Measurements from ENCODE around the gene CUBN. TPM values are rescaled to one million over a fixed set of nuclear protein-coding genes. Genes with fewer than 3 reads are reported as not detected.

CUBN gene
- total and polyA plus RNA-seq, 2 of the 13 experiments (the other 11 are each of a cell fraction or from before 2014, with no cell fraction given) = 0.27 to 0.32 TPM

DNA sequence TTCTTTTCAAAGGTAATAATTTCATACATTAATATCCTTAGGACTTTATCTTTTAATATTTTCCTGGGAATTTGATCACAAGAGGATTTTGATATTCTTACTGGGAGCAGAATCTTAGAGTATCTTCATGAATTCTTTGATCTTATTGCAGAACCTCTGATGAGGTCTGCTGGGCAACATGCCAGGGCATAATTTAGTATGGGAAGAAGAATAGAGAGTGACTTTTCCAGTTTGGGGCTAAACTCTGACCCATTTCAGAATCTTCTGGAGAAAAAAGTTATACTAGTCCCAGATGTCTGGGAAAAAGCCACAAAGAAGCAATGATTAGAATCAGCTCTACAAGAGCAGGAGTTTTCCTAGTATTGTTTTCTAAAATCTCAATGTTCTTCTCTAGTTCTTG lies 284.4 kb downstream of the CUBN start (continued):
- no peak for TF ChIP-seq POLR2G (IDR thresholded peaks at IDR 0.05; ENCODE audit: low read depth, low read length)

DNA sequence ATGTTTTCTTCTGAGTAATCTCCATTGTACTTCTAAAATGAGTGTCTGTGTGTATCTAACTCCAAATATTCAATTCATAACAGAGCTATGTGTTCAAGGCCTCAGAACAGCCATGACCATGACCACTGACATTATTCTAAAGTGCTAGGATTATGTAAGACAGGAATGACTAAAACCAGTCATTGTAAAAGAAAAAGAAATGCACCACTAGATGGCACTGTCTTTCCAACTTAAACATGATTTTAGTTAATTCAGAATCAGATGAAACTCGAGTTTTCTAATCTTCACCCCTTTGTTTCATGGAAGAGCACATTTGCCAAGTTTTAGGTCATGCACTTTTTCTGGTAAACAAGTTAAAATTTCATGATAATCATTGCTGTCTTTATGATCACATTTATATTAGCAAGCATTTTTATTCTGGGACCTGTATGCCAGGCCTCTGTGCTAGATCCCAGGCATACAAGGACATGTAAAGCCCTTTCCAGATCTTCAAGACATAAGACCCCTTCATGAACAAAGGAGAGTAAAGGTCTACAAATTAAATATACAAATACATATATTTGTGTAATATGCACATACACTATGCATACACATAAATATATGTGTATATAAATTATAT lies 286.2 kb downstream of the CUBN start:
- H3K27ac ChIP-seq (ENCODE audit: extremely low read length, insufficient read depth, low read length) = no peak overlapping the region
- DNase-seq (ENCODE audit: low spot score) = peak; percentile 64
- H3K79me2 ChIP-seq (ENCODE audit: insufficient read depth, low read length) = no peaks in the 10 kb centered on the region
- ATAC-seq = peak; percentile 74
- BruUV-seq (replicated peaks) = no TSS peak
- in situ Hi-C loops (cut with HindIII; ENCODE audit: extremely low pct_ligation_motif_present, low pct_unique_long_range_greater_than_20kb) (loop anchor here (25.0 kb wide), 1 partner anchor 594 kb away; no protein-coding TSS in a partner anchor), intact Hi-C loops (cut with micrococcal nuclease; ENCODE audit: unreplicated experiment) (loop anchor here (1.0 kb wide), 2 partner anchors 414 to 587 kb away; no protein-coding TSS in a partner anchor)
- no peaks in the 10 kb centered on the region for H3K9me3 ChIP-seq (ENCODE audit: low read length)
- CTCF ChIA-PET (ENCODE audit: low intra/inter-chr PET ratio, low total read pairs) = interaction anchor here (1.1 to 2.5 kb wide), 4 partner anchors 388 to 588 kb away, joined by 3 to 30 read pairs (median 6); no protein-coding TSS in a partner anchor
- TF ChIP-seq, protein P1, sequence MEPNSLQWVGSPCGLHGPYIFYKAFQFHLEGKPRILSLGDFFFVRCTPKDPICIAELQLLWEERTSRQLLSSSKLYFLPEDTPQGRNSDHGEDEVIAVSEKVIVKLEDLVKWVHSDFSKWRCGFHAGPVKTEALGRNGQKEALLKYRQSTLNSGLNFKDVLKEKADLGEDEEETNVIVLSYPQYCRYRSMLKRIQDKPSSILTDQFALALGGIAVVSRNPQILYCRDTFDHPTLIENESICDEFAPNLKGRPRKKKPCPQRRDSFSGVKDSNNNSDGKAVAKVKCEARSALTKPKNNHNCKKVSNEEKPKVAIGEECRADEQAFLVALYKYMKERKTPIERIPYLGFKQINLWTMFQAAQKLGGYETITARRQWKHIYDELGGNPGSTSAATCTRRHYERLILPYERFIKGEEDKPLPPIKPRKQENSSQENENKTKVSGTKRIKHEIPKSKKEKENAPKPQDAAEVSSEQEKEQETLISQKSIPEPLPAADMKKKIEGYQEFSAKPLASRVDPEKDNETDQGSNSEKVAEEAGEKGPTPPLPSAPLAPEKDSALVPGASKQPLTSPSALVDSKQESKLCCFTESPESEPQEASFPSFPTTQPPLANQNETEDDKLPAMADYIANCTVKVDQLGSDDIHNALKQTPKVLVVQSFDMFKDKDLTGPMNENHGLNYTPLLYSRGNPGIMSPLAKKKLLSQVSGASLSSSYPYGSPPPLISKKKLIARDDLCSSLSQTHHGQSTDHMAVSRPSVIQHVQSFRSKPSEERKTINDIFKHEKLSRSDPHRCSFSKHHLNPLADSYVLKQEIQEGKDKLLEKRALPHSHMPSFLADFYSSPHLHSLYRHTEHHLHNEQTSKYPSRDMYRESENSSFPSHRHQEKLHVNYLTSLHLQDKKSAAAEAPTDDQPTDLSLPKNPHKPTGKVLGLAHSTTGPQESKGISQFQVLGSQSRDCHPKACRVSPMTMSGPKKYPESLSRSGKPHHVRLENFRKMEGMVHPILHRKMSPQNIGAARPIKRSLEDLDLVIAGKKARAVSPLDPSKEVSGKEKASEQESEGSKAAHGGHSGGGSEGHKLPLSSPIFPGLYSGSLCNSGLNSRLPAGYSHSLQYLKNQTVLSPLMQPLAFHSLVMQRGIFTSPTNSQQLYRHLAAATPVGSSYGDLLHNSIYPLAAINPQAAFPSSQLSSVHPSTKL (CRISPR knock-in tag; IDR thresholded peaks at IDR 0.05) = peak; percentile 20; the same call in 1 of the 2 replicates
- TF ChIP-seq, protein P2, sequence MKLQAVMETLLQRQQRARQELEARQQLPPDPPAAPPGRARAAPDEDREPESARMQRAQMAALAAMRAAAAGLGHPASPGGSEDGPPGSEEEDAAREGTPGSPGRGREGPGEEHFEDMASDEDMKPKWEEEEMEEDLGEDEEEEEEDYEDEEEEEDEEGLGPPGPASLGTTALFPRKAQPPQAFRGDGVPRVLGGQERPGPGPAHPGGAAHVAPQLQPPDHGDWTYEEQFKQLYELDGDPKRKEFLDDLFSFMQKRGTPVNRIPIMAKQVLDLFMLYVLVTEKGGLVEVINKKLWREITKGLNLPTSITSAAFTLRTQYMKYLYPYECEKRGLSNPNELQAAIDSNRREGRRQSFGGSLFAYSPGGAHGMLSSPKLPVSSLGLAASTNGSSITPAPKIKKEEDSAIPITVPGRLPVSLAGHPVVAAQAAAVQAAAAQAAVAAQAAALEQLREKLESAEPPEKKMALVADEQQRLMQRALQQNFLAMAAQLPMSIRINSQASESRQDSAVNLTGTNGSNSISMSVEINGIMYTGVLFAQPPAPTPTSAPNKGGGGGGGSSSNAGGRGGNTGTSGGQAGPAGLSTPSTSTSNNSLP (IDR thresholded peaks at IDR 0.05; ENCODE audit: low read depth, low read length) = 0 out of 2 replicates have a peak, but pooled peaks have one; percentile 11
- TF ChIP-seq, protein P3, sequence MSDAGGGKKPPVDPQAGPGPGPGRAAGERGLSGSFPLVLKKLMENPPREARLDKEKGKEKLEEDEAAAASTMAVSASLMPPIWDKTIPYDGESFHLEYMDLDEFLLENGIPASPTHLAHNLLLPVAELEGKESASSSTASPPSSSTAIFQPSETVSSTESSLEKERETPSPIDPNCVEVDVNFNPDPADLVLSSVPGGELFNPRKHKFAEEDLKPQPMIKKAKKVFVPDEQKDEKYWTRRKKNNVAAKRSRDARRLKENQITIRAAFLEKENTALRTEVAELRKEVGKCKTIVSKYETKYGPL (CRISPR knock-in tag; IDR thresholded peaks at IDR 0.05) = peak; percentile 46; the same call in 1 of the 2 replicates
- TF ChIP-seq ATF7-NPFF (CRISPR knock-in tag; IDR thresholded peaks at IDR 0.05; ENCODE audit: low read depth) (no peak), CEBPG (CRISPR knock-in tag; IDR thresholded peaks at IDR 0.05) (peak; percentile 24; the same call in 1 of the 2 replicates), ZKSCAN1 (IDR thresholded peaks at IDR 0.05; ENCODE audit: low read length) (no peak), RXRB (CRISPR knock-in tag; IDR thresholded peaks at IDR 0.05; ENCODE audit: borderline replicate concordance) (peak; percentile 20; the same call in 1 of the 2 replicates), SMC3 (IDR thresholded peaks at IDR 0.05; ENCODE audit: low read length) (peak; percentile 67), ZNF124 (CRISPR knock-in tag; IDR thresholded peaks at IDR 0.05) (no peak), THAP11 (CRISPR knock-in tag; IDR thresholded peaks at IDR 0.05) (0 out of 2 replicates have a peak, but pooled peaks have one; percentile 19), ZNF567 (CRISPR knock-in tag; IDR thresholded peaks at IDR 0.05; ENCODE audit: borderline replicate concordance) (no peak), FOXO1 (CRISPR knock-in tag; IDR thresholded peaks at IDR 0.05) (no peak), STAG1 (CRISPR knock-in tag; IDR thresholded peaks at IDR 0.05) (peak; percentile 75)
- TF ChIP-seq, protein P4, sequence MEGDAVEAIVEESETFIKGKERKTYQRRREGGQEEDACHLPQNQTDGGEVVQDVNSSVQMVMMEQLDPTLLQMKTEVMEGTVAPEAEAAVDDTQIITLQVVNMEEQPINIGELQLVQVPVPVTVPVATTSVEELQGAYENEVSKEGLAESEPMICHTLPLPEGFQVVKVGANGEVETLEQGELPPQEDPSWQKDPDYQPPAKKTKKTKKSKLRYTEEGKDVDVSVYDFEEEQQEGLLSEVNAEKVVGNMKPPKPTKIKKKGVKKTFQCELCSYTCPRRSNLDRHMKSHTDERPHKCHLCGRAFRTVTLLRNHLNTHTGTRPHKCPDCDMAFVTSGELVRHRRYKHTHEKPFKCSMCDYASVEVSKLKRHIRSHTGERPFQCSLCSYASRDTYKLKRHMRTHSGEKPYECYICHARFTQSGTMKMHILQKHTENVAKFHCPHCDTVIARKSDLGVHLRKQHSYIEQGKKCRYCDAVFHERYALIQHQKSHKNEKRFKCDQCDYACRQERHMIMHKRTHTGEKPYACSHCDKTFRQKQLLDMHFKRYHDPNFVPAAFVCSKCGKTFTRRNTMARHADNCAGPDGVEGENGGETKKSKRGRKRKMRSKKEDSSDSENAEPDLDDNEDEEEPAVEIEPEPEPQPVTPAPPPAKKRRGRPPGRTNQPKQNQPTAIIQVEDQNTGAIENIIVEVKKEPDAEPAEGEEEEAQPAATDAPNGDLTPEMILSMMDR (CRISPR knock-in tag; IDR thresholded peaks at IDR 0.05) = peak; percentile 66
- POLR2A ChIA-PET = no interaction called here
- no peak overlapping the region for H3K9ac ChIP-seq (ENCODE audit: insufficient read depth, low read depth, low read length)
- no peaks in the 10 kb centered on the region for H4K20me1 ChIP-seq (ENCODE audit: insufficient read depth, low read length)
- H3K4me1 ChIP-seq (ENCODE audit: insufficient read depth, low read length) = no peaks in the 10 kb centered on the region
- WGBS (ENCODE audit: low lambda C conversion rate) = 0% methylated on average over 1 of the region's 1 CpG
- no peak overlapping the region for H3K4me2 ChIP-seq (ENCODE audit: low read depth, low read length)
- H3K36me3 ChIP-seq (replicated peaks in 1 of 2; ENCODE audit: control insufficient read depth in 1 of 2, insufficient read depth in 2 of 2, low read length in 2 of 2) = no peaks in the 10 kb centered on the region
- peak; percentile 83 for FAIRE-seq
- H3K27me3 ChIP-seq (ENCODE audit: control insufficient read depth in 1 of 2, insufficient read depth in 2 of 2, low read length in 2 of 2) = no peaks in the 10 kb centered on the region
- no peak overlapping the region for H3K4me3 ChIP-seq (replicated peaks in 1 of 3; ENCODE audit: insufficient read depth in 1 of 3, low read depth in 2 of 3, low read length in 3 of 3)
- no peak overlapping the region for H2AFZ ChIP-seq (ENCODE audit: low read length)
